ENCODE measurements around the gene GALNT15.

The GALNT15 gene

GRCh38 chr3:16258866-16259265 is 84.4 kb downstream of the GALNT15 start:
- peaks cover 8% of the 10 kb centered on the region; the same call in 1 of the 2 replicates for H3K79me2 ChIP-seq (ENCODE audit: insufficient read depth, low read length)
- no peak overlapping the region for H3K27ac ChIP-seq (ENCODE audit: low read depth, low read length, poor library complexity, severe bottlenecking)
- no peaks in the 10 kb centered on the region for H4K20me1 ChIP-seq (ENCODE audit: insufficient read depth, low read length)
- TF ChIP-seq EZH2 (IDR thresholded peaks at IDR 0.05; ENCODE audit: borderline replicate concordance, low read length) (no peak), CTCF (IDR thresholded peaks at IDR 0.05; ENCODE audit: low read length) (no peak)
- H3K36me3 ChIP-seq (ENCODE audit: insufficient read depth, low read length) = peaks cover 12% of the 10 kb centered on the region; the same call in 1 of the 2 replicates
- no peaks in the 10 kb centered on the region for H3K9me2 ChIP-seq (ENCODE audit: low read depth, low read length)
- no peak overlapping the region for H3K9ac ChIP-seq (ENCODE audit: low read length)
- H3K4me2 ChIP-seq (ENCODE audit: low read length) = no peak overlapping the region
- H3K9me3 ChIP-seq (ENCODE audit: low read length) = no peaks in the 10 kb centered on the region
- no peaks in the 10 kb centered on the region for H3K27me3 ChIP-seq (ENCODE audit: insufficient read depth, low read length)
- no peak overlapping the region for H2AFZ ChIP-seq (ENCODE audit: low read length)
- H3F3A ChIP-seq (ENCODE audit: insufficient read depth, low read length) = no peaks in the 10 kb centered on the region
- peaks cover 8% of the 10 kb centered on the region for H3K4me1 ChIP-seq (ENCODE audit: insufficient read depth, low read length, severe bottlenecking)
- H3K4me3 ChIP-seq (ENCODE audit: low read depth, low read length, poor library complexity, severe bottlenecking) = no peak overlapping the region

DNA sequence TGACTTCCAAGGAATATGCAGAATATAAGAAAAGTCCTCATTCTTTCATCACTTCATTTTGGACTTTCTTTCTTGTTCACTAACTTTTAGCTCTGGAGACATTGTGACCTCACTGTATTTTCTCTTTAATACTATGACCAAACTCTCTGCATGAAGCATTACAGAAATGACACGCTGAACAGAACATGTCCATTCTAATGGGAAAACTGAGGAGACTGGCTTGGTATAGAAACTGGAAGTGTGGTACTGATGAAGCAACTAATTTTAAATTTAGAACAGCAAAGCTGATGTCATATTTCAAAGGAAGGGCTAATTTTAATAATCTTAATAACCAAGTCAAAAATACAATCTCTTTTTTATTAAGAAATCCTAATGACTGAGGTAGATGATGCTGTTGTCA is 85.6 kb downstream of the GALNT15 start:
- Histone ChIP-seq H3K9me3 (ENCODE audit: low read length) (no peaks in the 10 kb centered on the region), H3K27ac (ENCODE audit: low read depth, low read length, poor library complexity, severe bottlenecking) (no peak overlapping the region), H3K27me3 (ENCODE audit: insufficient read depth, low read length) (no peaks in the 10 kb centered on the region), H3K9ac (ENCODE audit: low read length) (no peak overlapping the region), H3K4me1 (ENCODE audit: insufficient read depth, low read length, severe bottlenecking) (peaks cover 11% of the 10 kb centered on the region), H2AFZ (ENCODE audit: low read length) (no peak overlapping the region), H3K4me3 (ENCODE audit: low read depth, low read length, poor library complexity, severe bottlenecking) (no peak overlapping the region), H4K20me1 (ENCODE audit: insufficient read depth, low read length) (no peaks in the 10 kb centered on the region), H3F3A (ENCODE audit: insufficient read depth, low read length) (no peaks in the 10 kb centered on the region), H3K79me2 (ENCODE audit: insufficient read depth, low read length) (peaks cover 12% of the 10 kb centered on the region), H3K9me2 (ENCODE audit: low read depth, low read length) (no peaks in the 10 kb centered on the region), H3K36me3 (ENCODE audit: insufficient read depth, low read length) (peaks cover 12% of the 10 kb centered on the region; the same call in 1 of the 2 replicates), H3K4me2 (ENCODE audit: low read length) (no peak overlapping the region)
- TF ChIP-seq CTCF (IDR thresholded peaks at IDR 0.05; ENCODE audit: low read length) (no peak), EZH2 (IDR thresholded peaks at IDR 0.05; ENCODE audit: borderline replicate concordance, low read length) (no peak)

GRCh38 chr3:16262174-16262573 is 87.7 kb downstream of the GALNT15 start:
- H3K9ac ChIP-seq (ENCODE audit: low read length) = no peak overlapping the region
- H3K27ac ChIP-seq (ENCODE audit: low read depth, low read length, poor library complexity, severe bottlenecking) = no peak overlapping the region
- H3K27me3 ChIP-seq (ENCODE audit: insufficient read depth, low read length) = no peaks in the 10 kb centered on the region
- peaks cover 23% of the 10 kb centered on the region for H3K79me2 ChIP-seq (ENCODE audit: insufficient read depth, low read length)
- H3K9me2 ChIP-seq (ENCODE audit: low read depth, low read length) = no peaks in the 10 kb centered on the region
- H3K4me1 ChIP-seq (ENCODE audit: insufficient read depth, low read length, severe bottlenecking) = peaks cover 28% of the 10 kb centered on the region
- no peaks in the 10 kb centered on the region for H3F3A ChIP-seq (ENCODE audit: insufficient read depth, low read length)
- TF ChIP-seq EZH2 (IDR thresholded peaks at IDR 0.05; ENCODE audit: borderline replicate concordance, low read length) = no peak
- no peaks in the 10 kb centered on the region for H4K20me1 ChIP-seq (ENCODE audit: insufficient read depth, low read length)
- no peak overlapping the region for H3K4me2 ChIP-seq (ENCODE audit: low read length)
- H2AFZ ChIP-seq (ENCODE audit: low read length) = no peak overlapping the region
- no peak overlapping the region for H3K4me3 ChIP-seq (ENCODE audit: low read depth, low read length, poor library complexity, severe bottlenecking)
- peaks cover 12% of the 10 kb centered on the region; the same call in 1 of the 2 replicates for H3K36me3 ChIP-seq (ENCODE audit: insufficient read depth, low read length)
- no peaks in the 10 kb centered on the region for H3K9me3 ChIP-seq (ENCODE audit: low read length)

DNA sequence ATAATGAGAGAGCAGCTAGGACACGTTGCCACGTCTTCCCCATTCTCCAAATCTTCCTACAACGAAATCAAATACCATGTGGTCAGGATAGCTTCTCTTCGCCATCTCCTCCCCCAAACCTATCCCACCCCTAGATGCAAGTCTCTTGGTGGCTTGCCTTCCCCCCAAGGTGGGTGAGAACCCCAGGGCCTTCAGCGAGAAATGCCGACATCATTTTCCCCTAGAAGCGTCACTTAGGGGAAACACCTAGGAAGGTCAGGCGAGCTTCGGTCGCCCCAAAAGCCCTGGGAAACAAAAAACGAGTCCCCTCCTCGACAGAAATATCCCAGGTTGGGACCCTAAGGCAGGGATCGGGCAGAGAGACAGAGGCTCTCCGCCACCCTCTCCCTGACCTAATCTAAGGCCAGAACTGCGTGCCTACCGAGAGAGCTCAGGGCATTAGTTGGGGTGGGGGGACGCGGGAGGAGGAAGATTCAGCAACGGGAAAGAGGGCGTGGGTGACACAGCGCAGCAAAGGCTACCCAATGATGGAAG is 89.8 kb downstream of the GALNT15 start:
- TF ChIP-seq EZH2 (IDR thresholded peaks at IDR 0.05; ENCODE audit: borderline replicate concordance, low read length) = no peak
- no peak for TF ChIP-seq CTCF (IDR thresholded peaks at IDR 0.05; ENCODE audit: low read length)
- peaks cover 12% of the 10 kb centered on the region; the same call in 1 of the 2 replicates for H3K36me3 ChIP-seq (ENCODE audit: insufficient read depth, low read length)

More for the DNA sequence above, 89.8 kb downstream of the GALNT15 start:
- no peaks in the 10 kb centered on the region for H3K9me2 ChIP-seq (ENCODE audit: low read depth, low read length)
- H3K79me2 ChIP-seq (ENCODE audit: insufficient read depth, low read length) = peaks cover 23% of the 10 kb centered on the region
- H3K9me3 ChIP-seq (ENCODE audit: low read length) = no peaks in the 10 kb centered on the region
- H3F3A ChIP-seq (ENCODE audit: insufficient read depth, low read length) = no peaks in the 10 kb centered on the region
- no peak overlapping the region for H2AFZ ChIP-seq (ENCODE audit: low read length)
- peak overlapping the region; percentile 98 for H3K4me2 ChIP-seq (ENCODE audit: low read length)
- H3K27me3 ChIP-seq (ENCODE audit: insufficient read depth, low read length) = no peaks in the 10 kb centered on the region
- peak overlapping the region; percentile 70 for H3K9ac ChIP-seq (ENCODE audit: low read length)
- H3K4me1 ChIP-seq (ENCODE audit: insufficient read depth, low read length, severe bottlenecking) = peaks cover 41% of the 10 kb centered on the region
- peak overlapping the region; percentile 89 for H3K4me3 ChIP-seq (ENCODE audit: low read depth, low read length, poor library complexity, severe bottlenecking)
- H3K27ac ChIP-seq (ENCODE audit: low read depth, low read length, poor library complexity, severe bottlenecking) = no peak overlapping the region
- H4K20me1 ChIP-seq (ENCODE audit: insufficient read depth, low read length) = no peaks in the 10 kb centered on the region
